CD4-positive, alpha-beta T cell treated with Interleukin-17A for 4 hours (primary cell): ENCODE measurements around the gene FCAMR.

ENCODE experiments used
- DNase-seq: peaks from one replicate; pipeline ENCODE4 v3.0.0-alpha.2; 2020; ENCODE audit warnings: mixed read lengths

Gene FCAMR

GRCh38 chr1:206955476-206956451 is 14.5 kb downstream of the FCAMR start:
- DNase-seq: no peak

GRCh38 chr1:206954459-206955342 is 15.6 kb downstream of the FCAMR start:
- DNase-seq: no peak

- no peak for DNase-seq
Measured at GRCh38 chr1:206953626-206954025, 16.6 kb downstream of the FCAMR start.

- no peak for DNase-seq
Measured at GRCh38 chr1:206953126-206953525, 17.1 kb downstream of the FCAMR start.

GRCh38 chr1:206952171-206952570 is 18.1 kb downstream of the FCAMR start:
- no peak for DNase-seq

- no peak for DNase-seq
Measured at GRCh38 chr1:206951318-206952100, 18.8 kb downstream of the FCAMR start.

GRCh38 chr1:206949641-206950040 is 20.6 kb downstream of the FCAMR start:
- no peak for DNase-seq

GRCh38 chr1:206949208-206949607 is 21.1 kb downstream of the FCAMR start:
- no peak for DNase-seq

GRCh38 chr1:206947255-206947654 is 23.0 kb downstream of the FCAMR start:
- DNase-seq: no peak

GRCh38 chr1:206946261-206946660 is 24.0 kb downstream of the FCAMR start, which contains the start of gene PIGR:
Gene PIGR, minus strand, starts transcription at chr1:206946466. Its CDS starts 5,935 bp downstream, at chr1:206940531.
- no peak for DNase-seq

GRCh38 chr1:206945779-206946178 is 24.5 kb downstream of the FCAMR start:
- no peak for DNase-seq

- no peak for DNase-seq
Measured at GRCh38 chr1:206944703-206945102, 25.6 kb downstream of the FCAMR start.

- no peak for DNase-seq
Measured at GRCh38 chr1:206941766-206942418, 28.4 kb downstream of the FCAMR start.

GRCh38 chr1:206940588-206940936 is 29.7 kb downstream of the FCAMR start:
- no peak for DNase-seq

- no peak for DNase-seq
Measured at GRCh38 chr1:206939841-206940587, 30.2 kb downstream of the FCAMR start.

- no peak for DNase-seq
Measured at GRCh38 chr1:206939131-206939530, 31.1 kb downstream of the FCAMR start.

GRCh38 chr1:206937425-206937824 is 32.8 kb downstream of the FCAMR start:
- no peak for DNase-seq

- DNase-seq: peak; percentile 58
Measured at GRCh38 chr1:206935491-206936067, 34.7 kb downstream of the FCAMR start.

GRCh38 chr1:206933333-206933945 is 36.8 kb downstream of the FCAMR start:
- DNase-seq: peak; percentile 90

- DNase-seq: no peak
Measured at GRCh38 chr1:206932177-206932576, 38.1 kb downstream of the FCAMR start.

GRCh38 chr1:206931709-206932108 is 38.6 kb downstream of the FCAMR start:
- no peak for DNase-seq
